SK-N-SH (cell line): Measurements from ENCODE around the gene METTL27. TPM values are rescaled to one million over a fixed set of nuclear protein-coding genes. Genes with fewer than 3 reads are reported as not detected.

Experiments used
- CTCF ChIA-PET: fragments of 300-600, 350-600 bp; formaldehyde crosslinking; extraction: SDS; loops from one replicate; lab custom pipeline; 2021; lab: Yijun Ruan, JAX
- POLR2A ChIA-PET: fragments of 350-600 bp; sonication (Branson Sonifier 250); formaldehyde crosslinking; extraction: SDS; loops from one replicate; lab custom pipeline; 2020; ENCODE audit warnings: antibody characterized with exemption, inconsistent platforms; lab: Yijun Ruan, JAX
- DNase-seq: peaks from one replicate; pipeline ENCODE4 v3.0.0; 2012
- H2AFZ ChIP-seq: fragments of 200-600 bp; sonication (generic); 2 replicates; pipeline ENCODE4 v1.8.1; 2016; ENCODE audit warnings: antibody characterized with exemption, mild to moderate bottlenecking, low read depth
- H3F3A ChIP-seq: fragments of 200-600 bp; sonication (generic); replicated peaks from 2 replicates; pipeline ENCODE3; 2016; ENCODE audit warnings: antibody characterized with exemption, mild to moderate bottlenecking; ENCODE audit not compliant: insufficient read depth
- H3K27ac ChIP-seq, 2 experiments: fragments of 200-500 bp in 1 of 2; fragments of 200-600 bp in 1 of 2; sonication (Bioruptor generic) in 1 of 2; sonication (generic), shearing (Covaris generic) in 1 of 2; 2 replicates each; pipeline versions ENCODE4 v1.5.1 to v1.6.1; 2014 to 2016; ENCODE audit warnings: low read depth in 2 of 2, inconsistent platforms in 1 of 2, low read length in 1 of 2, mild to moderate bottlenecking in 1 of 2, mixed read lengths in 1 of 2
- H3K27me3 ChIP-seq: fragments of 200-600 bp; sonication (generic), shearing (Covaris generic); 2 replicates; pipeline ENCODE4 v1.6.1; 2016; ENCODE audit warnings: mixed run types; ENCODE audit not compliant: insufficient read depth
- H3K36me3 ChIP-seq, 2 experiments: fragments of 200-500 bp in 1 of 2; fragments of 200-600 bp in 1 of 2; sonication (Bioruptor generic) in 1 of 2; sonication (generic) in 1 of 2; replicated peaks in 1 of 2; 2 replicates each; pipeline versions ENCODE3 to v1.5.1; 2014 to 2016; ENCODE audit warnings: low read length in 1 of 2, mild to moderate bottlenecking in 1 of 2; ENCODE audit not compliant: insufficient read depth in 2 of 2, control insufficient read depth in 1 of 2
- H3K4me1 ChIP-seq, 2 experiments: fragments of 200-500 bp in 1 of 2; fragments of 200-600 bp in 1 of 2; sonication (Bioruptor generic) in 1 of 2; sonication (generic), shearing (Covaris generic) in 1 of 2; 2 replicates each; pipeline versions ENCODE4 v1.5.1 to v1.6.1; 2014 to 2016; ENCODE audit warnings: low read depth in 1 of 2, low read length in 1 of 2, mixed run types in 1 of 2; ENCODE audit not compliant: insufficient read depth in 2 of 2, control insufficient read depth in 1 of 2
- H3K4me2 ChIP-seq: fragments of 200-600 bp; sonication (generic), shearing (Covaris generic); 2 replicates; pipeline ENCODE4 v1.6.1; 2017; ENCODE audit warnings: mixed run types
- H3K4me3 ChIP-seq, 2 experiments: fragments of 200-500 bp in 1 of 2; fragments of 200-600 bp in 1 of 2; sonication (Bioruptor generic) in 1 of 2; sonication (generic), shearing (Covaris generic) in 1 of 2; 2 replicates each; pipeline versions ENCODE4 v1.5.1 to v1.8.1; 2014 to 2016; ENCODE audit warnings: low read depth in 2 of 2, inconsistent platforms in 1 of 2, low read length in 1 of 2, mild to moderate bottlenecking in 1 of 2, mixed read lengths in 1 of 2, moderate library complexity in 1 of 2
- H3K79me2 ChIP-seq: fragments of 200-600 bp; sonication (generic); 2 replicates; pipeline ENCODE4 v1.8.1; 2017; ENCODE audit warnings: mild to moderate bottlenecking; ENCODE audit not compliant: insufficient read depth
- H3K9ac ChIP-seq: fragments of 200-600 bp; sonication (generic); 2 replicates; pipeline ENCODE4 v1.6.1; 2017; ENCODE audit warnings: mixed run types
- H3K9me2 ChIP-seq: fragments of 200-600 bp; sonication (generic); 2 replicates; pipeline ENCODE4 v1.6.1; 2017; ENCODE audit warnings: mixed run types
- H3K9me3 ChIP-seq: fragments of 200-600 bp; sonication (generic); 2 replicates; pipeline ENCODE4 v1.6.1; 2017; ENCODE audit warnings: mixed run types, mild to moderate bottlenecking, moderate library complexity
- H4K20me1 ChIP-seq: fragments of 200-600 bp; sonication (generic); 2 replicates; pipeline ENCODE4 v1.6.1; 2017; ENCODE audit warnings: mild to moderate bottlenecking, mixed run types; ENCODE audit not compliant: insufficient read depth
- CHD2 ChIP-seq: fragments of 150-350 bp; IDR thresholded peaks from 2 replicates; pipeline ENCODE4 v1.6.1; 2018; ENCODE audit warnings: low read length; ENCODE audit not compliant: partially characterized antibody
- CTCF ChIP-seq: fragments of 200-600 bp; sonication (generic); IDR thresholded peaks from 2 replicates; pipeline ENCODE4 v1.6.1; 2017; ENCODE audit warnings: antibody characterized with exemption, mild to moderate bottlenecking, moderate library complexity
- ELF1 ChIP-seq: IDR thresholded peaks from 2 replicates; pipeline ENCODE4 v1.4.0; 2012
- EZH2phosphoT487 ChIP-seq: fragments of 200-600 bp; sonication (generic); IDR thresholded peaks from 2 replicates; pipeline ENCODE4 v1.6.1; 2017; ENCODE audit warnings: low read depth, mixed run types, mild to moderate bottlenecking, antibody characterized with exemption, moderate library complexity, borderline replicate concordance
- FOXJ3 ChIP-seq: sonication (generic); formaldehyde crosslinking; IDR thresholded peaks from 2 replicates; pipeline ENCODE4 v1.5.1; 2020; ENCODE audit warnings: mild to moderate bottlenecking, missing genetic modification reagents
- IRF3 ChIP-seq: fragments of 150-350 bp; IDR thresholded peaks from 2 replicates; pipeline ENCODE4 v1.6.1; 2016; ENCODE audit warnings: mild to moderate bottlenecking, low read depth, low read length
- JUND ChIP-seq: IDR thresholded peaks from 2 replicates; pipeline ENCODE4 v1.4.0; 2012
- MXI1 ChIP-seq: IDR thresholded peaks from 2 replicates; pipeline ENCODE4 v1.6.1; 2012; ENCODE audit warnings: mild to moderate bottlenecking, low read depth, low read length, improper control_type of control experiment
- NFIC ChIP-seq: IDR thresholded peaks from 2 replicates; pipeline ENCODE4 v1.4.0; 2012; ENCODE audit warnings: borderline replicate concordance
- PBX3 ChIP-seq: IDR thresholded peaks from 2 replicates; pipeline ENCODE4; 2012
- RCOR1 ChIP-seq: fragments of 150-350 bp; IDR thresholded peaks from 2 replicates; pipeline ENCODE4 v1.6.1; 2017; ENCODE audit warnings: antibody characterized with exemption, low read length
- SIN3A ChIP-seq: IDR thresholded peaks from 2 replicates; pipeline ENCODE4 v1.6.1; 2012; ENCODE audit warnings: low read depth, mild to moderate bottlenecking, low read length, moderate library complexity, borderline replicate concordance
- SMC3 ChIP-seq: IDR thresholded peaks from 2 replicates; pipeline ENCODE4 v1.6.1; 2012; ENCODE audit warnings: low read depth, low read length, improper control_type of control experiment
- TEAD4 ChIP-seq: IDR thresholded peaks from 2 replicates; pipeline ENCODE4 v1.4.0; 2012; ENCODE audit warnings: mild to moderate bottlenecking, borderline replicate concordance; ENCODE audit not compliant: insufficient read depth
- USF2 ChIP-seq: fragments of 150-350 bp; IDR thresholded peaks from 2 replicates; pipeline ENCODE4 v1.6.1; 2017; ENCODE audit warnings: antibody characterized with exemption, low read length, low read depth, borderline replicate concordance
- WGBS: methylation state at CpG from one replicate; pipeline ENCODE4 v1.1.6; 2017; ENCODE audit warnings: low lambda C conversion rate; 5-methylcytosine and 5-hydroxymethylcytosine counted together
- polyA plus RNA-seq, 3 experiments: library from polyadenylated mRNA; depleted of rRNA; stranded (reverse); fragments of >200 nt; gene quantifications; 2 replicates each; pipeline ENCODE4 v1.2.3, GENCODE V29; 2012

The METTL27 gene
- polyA plus RNA-seq, 1 of the 3 experiments (the other 2 are of a cell fraction): 3.1 TPM

GRCh38 chr7:73840715-73841379, 1.5 kb downstream of the METTL27 start:
- POLR2A ChIA-PET: interaction anchor here (1.0 to 3.0 kb wide), 3 partner anchors 11 to 102 kb away, joined by 3 to 10 read pairs (median 5); partner anchors contain the start of gene ABHD11
- DNase-seq: no peak
- peaks cover 11% of the 10 kb centered on the region for H3F3A ChIP-seq
- H3K27ac ChIP-seq: no peak overlapping the region
- no peak overlapping the region for H3K9ac ChIP-seq
- WGBS: 96% methylated on average over 16 of the region's 16 CpGs
- peak overlapping the region; percentile 100; the same call in 1 of the 2 replicates for H3K4me2 ChIP-seq
- TF ChIP-seq JUND (no peak), EZH2phosphoT487 (no peak), USF2 (no peak), NFIC (no peak), SMC3 (no peak), PBX3 (no peak), RCOR1 (no peak), IRF3 (no peak), CHD2 (no peak), FOXJ3 (no peak), ELF1 (no peak), SIN3A (no peak), CTCF (no peak), MXI1 (no peak), TEAD4 (no peak)
- TF ChIP-seq, all 33 proteins: peak for 0
- Histone ChIP-seq H3K9me2 (no peaks in the 10 kb centered on the region), H3K4me1 (peaks cover 0 to 8% of the 10 kb centered on the region in 2 experiments; a peak in 1 of 4 replicates), H2AFZ (no peak overlapping the region), H3K9me3 (no peaks in the 10 kb centered on the region), H3K4me3 (no peak overlapping the region), H3K27me3 (no peaks in the 10 kb centered on the region), H3K79me2 (peaks cover 4% of the 10 kb centered on the region; the same call in 1 of the 2 replicates), H4K20me1 (no peaks in the 10 kb centered on the region), H3K36me3 (no peaks in the 10 kb centered on the region)
- CTCF ChIA-PET: interaction anchor here (0.6 to 11.5 kb wide), 10 partner anchors 8 to 366 kb away, joined by 3 to 80 read pairs (median 3); no protein-coding TSS in a partner anchor
